SK-N-SH (cell line): Measurements from ENCODE around the gene ADCY4. TPM values are rescaled to one million over a fixed set of nuclear protein-coding genes. Genes with fewer than 3 reads are reported as not detected.
A peak's percentile ranks its signal among the peaks of the same experiment; 100 is the strongest.

Source experiments
- CTCF ChIA-PET: fragments of 300-600, 350-600 bp; formaldehyde crosslinking; extraction: SDS; loops from one replicate; lab custom pipeline; 2021; lab: Yijun Ruan, JAX
- POLR2A ChIA-PET: fragments of 350-600 bp; sonication (Branson Sonifier 250); formaldehyde crosslinking; extraction: SDS; loops from one replicate; lab custom pipeline; 2020; ENCODE audit warnings: antibody characterized with exemption, inconsistent platforms; lab: Yijun Ruan, JAX
- DNase-seq: peaks from one replicate; pipeline ENCODE4 v3.0.0; 2012
- H2AFZ ChIP-seq: fragments of 200-600 bp; sonication (generic); 2 replicates; pipeline ENCODE4 v1.8.1; 2016; ENCODE audit warnings: antibody characterized with exemption, mild to moderate bottlenecking, low read depth
- H3F3A ChIP-seq: fragments of 200-600 bp; sonication (generic); replicated peaks from 2 replicates; pipeline ENCODE3; 2016; ENCODE audit warnings: antibody characterized with exemption, mild to moderate bottlenecking; ENCODE audit not compliant: insufficient read depth
- H3K27ac ChIP-seq, 2 experiments: fragments of 200-500 bp in 1 of 2; fragments of 200-600 bp in 1 of 2; sonication (Bioruptor generic) in 1 of 2; sonication (generic), shearing (Covaris generic) in 1 of 2; 2 replicates each; pipeline versions ENCODE4 v1.5.1 to v1.6.1; 2014 to 2016; ENCODE audit warnings: low read depth in 2 of 2, inconsistent platforms in 1 of 2, low read length in 1 of 2, mild to moderate bottlenecking in 1 of 2, mixed read lengths in 1 of 2
- H3K27me3 ChIP-seq: fragments of 200-600 bp; sonication (generic), shearing (Covaris generic); 2 replicates; pipeline ENCODE4 v1.6.1; 2016; ENCODE audit warnings: mixed run types; ENCODE audit not compliant: insufficient read depth
- H3K36me3 ChIP-seq, 2 experiments: fragments of 200-500 bp in 1 of 2; fragments of 200-600 bp in 1 of 2; sonication (Bioruptor generic) in 1 of 2; sonication (generic) in 1 of 2; replicated peaks in 1 of 2; 2 replicates each; pipeline versions ENCODE3 to v1.5.1; 2014 to 2016; ENCODE audit warnings: low read length in 1 of 2, mild to moderate bottlenecking in 1 of 2; ENCODE audit not compliant: insufficient read depth in 2 of 2, control insufficient read depth in 1 of 2
- H3K4me1 ChIP-seq, 2 experiments: fragments of 200-500 bp in 1 of 2; fragments of 200-600 bp in 1 of 2; sonication (Bioruptor generic) in 1 of 2; sonication (generic), shearing (Covaris generic) in 1 of 2; 2 replicates each; pipeline versions ENCODE4 v1.5.1 to v1.6.1; 2014 to 2016; ENCODE audit warnings: low read depth in 1 of 2, low read length in 1 of 2, mixed run types in 1 of 2; ENCODE audit not compliant: insufficient read depth in 2 of 2, control insufficient read depth in 1 of 2
- H3K4me2 ChIP-seq: fragments of 200-600 bp; sonication (generic), shearing (Covaris generic); 2 replicates; pipeline ENCODE4 v1.6.1; 2017; ENCODE audit warnings: mixed run types
- H3K4me3 ChIP-seq, 2 experiments: fragments of 200-500 bp in 1 of 2; fragments of 200-600 bp in 1 of 2; sonication (Bioruptor generic) in 1 of 2; sonication (generic), shearing (Covaris generic) in 1 of 2; 2 replicates each; pipeline versions ENCODE4 v1.5.1 to v1.8.1; 2014 to 2016; ENCODE audit warnings: low read depth in 2 of 2, inconsistent platforms in 1 of 2, low read length in 1 of 2, mild to moderate bottlenecking in 1 of 2, mixed read lengths in 1 of 2, moderate library complexity in 1 of 2
- H3K79me2 ChIP-seq: fragments of 200-600 bp; sonication (generic); 2 replicates; pipeline ENCODE4 v1.8.1; 2017; ENCODE audit warnings: mild to moderate bottlenecking; ENCODE audit not compliant: insufficient read depth
- H3K9ac ChIP-seq: fragments of 200-600 bp; sonication (generic); 2 replicates; pipeline ENCODE4 v1.6.1; 2017; ENCODE audit warnings: mixed run types
- H3K9me2 ChIP-seq: fragments of 200-600 bp; sonication (generic); 2 replicates; pipeline ENCODE4 v1.6.1; 2017; ENCODE audit warnings: mixed run types
- H3K9me3 ChIP-seq: fragments of 200-600 bp; sonication (generic); 2 replicates; pipeline ENCODE4 v1.6.1; 2017; ENCODE audit warnings: mixed run types, mild to moderate bottlenecking, moderate library complexity
- H4K20me1 ChIP-seq: fragments of 200-600 bp; sonication (generic); 2 replicates; pipeline ENCODE4 v1.6.1; 2017; ENCODE audit warnings: mild to moderate bottlenecking, mixed run types; ENCODE audit not compliant: insufficient read depth
- EZH2phosphoT487 ChIP-seq: fragments of 200-600 bp; sonication (generic); IDR thresholded peaks from 2 replicates; pipeline ENCODE4 v1.6.1; 2017; ENCODE audit warnings: low read depth, mixed run types, mild to moderate bottlenecking, antibody characterized with exemption, moderate library complexity, borderline replicate concordance
- FOXJ3 ChIP-seq: sonication (generic); formaldehyde crosslinking; IDR thresholded peaks from 2 replicates; pipeline ENCODE4 v1.5.1; 2020; ENCODE audit warnings: mild to moderate bottlenecking, missing genetic modification reagents
- GATA2 ChIP-seq: sonication (generic); formaldehyde crosslinking; IDR thresholded peaks from 2 replicates; pipeline ENCODE4 v1.5.0; 2020; ENCODE audit warnings: mild to moderate bottlenecking, missing genetic modification reagents
- IRF3 ChIP-seq: fragments of 150-350 bp; IDR thresholded peaks from 2 replicates; pipeline ENCODE4 v1.6.1; 2016; ENCODE audit warnings: mild to moderate bottlenecking, low read depth, low read length
- JUND ChIP-seq: IDR thresholded peaks from 2 replicates; pipeline ENCODE4 v1.4.0; 2012
- NFIC ChIP-seq: IDR thresholded peaks from 2 replicates; pipeline ENCODE4 v1.4.0; 2012; ENCODE audit warnings: borderline replicate concordance
- POLR2AphosphoS5 ChIP-seq: IDR thresholded peaks from 2 replicates; pipeline ENCODE4 v1.6.1; 2012; ENCODE audit warnings: low read depth, low read length
- RCOR1 ChIP-seq: fragments of 150-350 bp; IDR thresholded peaks from 2 replicates; pipeline ENCODE4 v1.6.1; 2017; ENCODE audit warnings: antibody characterized with exemption, low read length
- REST ChIP-seq: IDR thresholded peaks from 2 replicates; pipeline ENCODE4 v1.6.1; 2012; ENCODE audit warnings: mild to moderate bottlenecking, low read depth, low read length, moderate library complexity
- RXRA ChIP-seq: IDR thresholded peaks from 2 replicates; pipeline ENCODE4 v1.4.0; 2012; ENCODE audit warnings: low read depth, mild to moderate bottlenecking, borderline replicate concordance
- SIN3A ChIP-seq: IDR thresholded peaks from 2 replicates; pipeline ENCODE4 v1.6.1; 2012; ENCODE audit warnings: low read depth, mild to moderate bottlenecking, low read length, moderate library complexity, borderline replicate concordance
- SMC3 ChIP-seq: IDR thresholded peaks from 2 replicates; pipeline ENCODE4 v1.6.1; 2012; ENCODE audit warnings: low read depth, low read length, improper control_type of control experiment
- TAF1 ChIP-seq: IDR thresholded peaks from 2 replicates; pipeline ENCODE4 v1.6.1; 2012; ENCODE audit warnings: low read depth, mild to moderate bottlenecking, low read length, moderate library complexity, borderline replicate concordance
- TCF12 ChIP-seq: IDR thresholded peaks from 2 replicates; pipeline ENCODE4 v1.4.0; 2012
- ZBTB33 ChIP-seq: IDR thresholded peaks from 2 replicates; pipeline ENCODE4 v1.4.0; 2012; ENCODE audit warnings: low read depth, borderline replicate concordance
- WGBS: methylation state at CpG from one replicate; pipeline ENCODE4 v1.1.6; 2017; ENCODE audit warnings: low lambda C conversion rate; 5-methylcytosine and 5-hydroxymethylcytosine counted together
- polyA plus RNA-seq, 3 experiments: library from polyadenylated mRNA; depleted of rRNA; stranded (reverse); fragments of >200 nt; gene quantifications; 2 replicates each; pipeline ENCODE4 v1.2.3, GENCODE V29; 2012

The ADCY4 gene
- polyA plus RNA-seq, 1 of the 3 experiments (the other 2 are of a cell fraction) = 0.08 TPM

- TF ChIP-seq SMC3 = no peak
- no peak for TF ChIP-seq RXRA
- TF ChIP-seq TAF1 = no peak
- TF ChIP-seq SIN3A = no peak
- TF ChIP-seq FOXJ3 (CRISPR knock-in tag) = no peak
- no peak for TF ChIP-seq ZBTB33
- TF ChIP-seq, all 33 proteins: peak for 0
These were observed 62.4 kb downstream of the ADCY4 start (continued) for GRCh38 chr14:24272467-24272866.

GRCh38 chr14:24271834-24272263, 63.0 kb downstream of the ADCY4 start:
- WGBS = 1% methylated on average over 3 of the region's 3 CpGs
- TF ChIP-seq SIN3A = no peak
- no peak for TF ChIP-seq POLR2AphosphoS5
- no peak for TF ChIP-seq FOXJ3 (CRISPR knock-in tag)
- TF ChIP-seq SMC3 = no peak
- CTCF ChIA-PET = interaction anchor here (0.5 to 4.9 kb wide), 10 partner anchors 10 to 57 kb away, joined by 3 to 37 read pairs (median 4); partner anchors contain the start of genes CIDEB and TINF2

GRCh38 chr14:24271134-24271833, 63.6 kb downstream of the ADCY4 start, which contains the start of gene RABGGTA:
RABGGTA (minus strand) TSS chr14:24271597; CDS start chr14:24271115, 482 bp downstream.
- H3K4me3 ChIP-seq = peak within 1 kb of the TSS; percentile 82 to 83
- H3K79me2 ChIP-seq = no peaks in the 10 kb centered on the region; the same call in 1 of the 2 replicates
- peaks cover 6 to 10% of the 10 kb centered on the region in 2 experiments; a peak in 2 of 4 replicates for H3K4me1 ChIP-seq
- H3K27ac ChIP-seq = peak within 1 kb of the TSS; percentile 87 to 95
- peak within 1 kb of the TSS; percentile 97 for H3K9ac ChIP-seq
- peak within 1 kb of the TSS; percentile 96 for H2AFZ ChIP-seq
- POLR2A ChIA-PET = interaction anchor here (0.7 to 1.7 kb wide), 13 partner anchors 9 to 157 kb away, joined by 3 to 23 read pairs (median 4); partner anchors contain the start of genes CHMP4A, DHRS1, MDP1 and NOP9
- H4K20me1 ChIP-seq = no peaks in the 10 kb centered on the region
- CTCF ChIA-PET = interaction anchor here (0.5 to 4.9 kb wide), 14 partner anchors 8 to 57 kb away, joined by 3 to 37 read pairs (median 4); partner anchors contain the start of genes CIDEB and TINF2
- peak; percentile 97 for DNase-seq
- no peaks in the 10 kb centered on the region for H3K27me3 ChIP-seq
- WGBS = 4% methylated on average over 13 of the region's 61 CpGs
- no peaks in the 10 kb centered on the region for H3F3A ChIP-seq
- H3K9me2 ChIP-seq = no peaks in the 10 kb centered on the region
- H3K9me3 ChIP-seq = no peaks in the 10 kb centered on the region
- peaks cover 0 to 22% of the 10 kb centered on the region in 2 experiments for H3K36me3 ChIP-seq
- H3K4me2 ChIP-seq = peak within 1 kb of the TSS; percentile 88
- peak; percentile 60 for TF ChIP-seq RCOR1
- TF ChIP-seq JUND = no peak
- no peak for TF ChIP-seq NFIC
- peak; percentile 30; the same call in 1 of the 2 replicates for TF ChIP-seq SMC3
- 0 out of 2 replicates have a peak, but pooled peaks have one; percentile 44 for TF ChIP-seq REST
- no peak for TF ChIP-seq TCF12
- TF ChIP-seq POLR2AphosphoS5 = peak; percentile 63
- no peak for TF ChIP-seq FOXJ3 (CRISPR knock-in tag)
- TF ChIP-seq IRF3 = no peak
- TF ChIP-seq EZH2phosphoT487 = no peak
- TF ChIP-seq GATA2 (CRISPR knock-in tag) = no peak

More at GRCh38 chr14:24271834-24272263, 63.0 kb downstream of the ADCY4 start:
- Histone ChIP-seq H4K20me1 (no peaks in the 10 kb centered on the region), H3K4me1 (peaks cover 6 to 10% of the 10 kb centered on the region in 2 experiments; a peak in 2 of 4 replicates), H3F3A (no peaks in the 10 kb centered on the region), H3K4me3 (peak overlapping the region; percentile 82 to 83), H3K9me2 (no peaks in the 10 kb centered on the region), H3K9ac (peak overlapping the region; percentile 97), H3K79me2 (no peaks in the 10 kb centered on the region; the same call in 1 of the 2 replicates), H3K27me3 (no peaks in the 10 kb centered on the region), H3K36me3 (peaks cover 0 to 17% of the 10 kb centered on the region in 2 experiments), H3K4me2 (peak overlapping the region; percentile 88), H2AFZ (peak overlapping the region; percentile 96), H3K27ac (peak overlapping the region in 1 of 2 experiments; percentile 26; a peak in 1 of 4 replicates), H3K9me3 (no peaks in the 10 kb centered on the region)
- POLR2A ChIA-PET = interaction anchor here (0.6 to 1.7 kb wide), 12 partner anchors 9 to 1200 kb away, joined by 3 to 23 read pairs (median 4); partner anchors contain the start of genes CHMP4A, DHRS1, NOP9 and TINF2
- DNase-seq = no peak
